ENCODE measurements around the gene ANKZF1.

- TF ChIP-seq TAF1 (IDR thresholded peaks at IDR 0.05; ENCODE audit: borderline replicate concordance, low read depth, low read length) (no peak), POLR2A (IDR thresholded peaks at IDR 0.05; ENCODE audit: low read depth, low read length) (no peak)
Measured at GRCh38 chr2:219272356-219272755, 42.8 kb downstream of the ANKZF1 start.

Measured in GM12892 (cell line).